Measurements from ENCODE around the gene TRIM3. TPM values are rescaled to one million over a fixed set of nuclear protein-coding genes. Genes with fewer than 3 reads are reported as not detected.

The TRIM3 gene
- total RNA-seq, 1 experiment from 2014 or later: 7.4 TPM

DNA sequence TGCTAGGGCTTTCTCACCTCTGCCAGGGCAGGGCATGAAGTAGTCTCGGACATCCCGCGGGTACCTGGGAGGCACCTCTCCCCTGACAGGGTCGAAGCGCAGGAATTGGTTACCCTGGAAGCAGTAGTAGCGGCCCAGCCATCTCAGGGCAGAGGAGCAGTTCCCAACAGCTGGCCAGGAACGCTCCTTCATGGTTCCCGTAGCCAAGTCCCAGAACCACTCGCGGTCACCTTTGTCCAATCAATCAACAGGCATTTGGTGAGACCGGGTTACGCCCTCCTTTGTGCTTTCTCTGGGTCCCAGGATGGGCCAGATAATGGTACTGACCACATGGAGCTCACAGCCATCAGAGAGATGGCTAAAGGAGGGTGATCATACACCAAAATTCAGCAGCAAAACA, 36.3 kb downstream of the TRIM3 start:
- ChIA-PET POLR2A (no interaction called here), CTCF (interaction anchor here (0.7 to 14.6 kb wide), 5 partner anchors 12 to 83 kb away, joined by 3 to 469 read pairs (median 4); no protein-coding TSS in a partner anchor)
- TF ChIP-seq, protein P1, sequence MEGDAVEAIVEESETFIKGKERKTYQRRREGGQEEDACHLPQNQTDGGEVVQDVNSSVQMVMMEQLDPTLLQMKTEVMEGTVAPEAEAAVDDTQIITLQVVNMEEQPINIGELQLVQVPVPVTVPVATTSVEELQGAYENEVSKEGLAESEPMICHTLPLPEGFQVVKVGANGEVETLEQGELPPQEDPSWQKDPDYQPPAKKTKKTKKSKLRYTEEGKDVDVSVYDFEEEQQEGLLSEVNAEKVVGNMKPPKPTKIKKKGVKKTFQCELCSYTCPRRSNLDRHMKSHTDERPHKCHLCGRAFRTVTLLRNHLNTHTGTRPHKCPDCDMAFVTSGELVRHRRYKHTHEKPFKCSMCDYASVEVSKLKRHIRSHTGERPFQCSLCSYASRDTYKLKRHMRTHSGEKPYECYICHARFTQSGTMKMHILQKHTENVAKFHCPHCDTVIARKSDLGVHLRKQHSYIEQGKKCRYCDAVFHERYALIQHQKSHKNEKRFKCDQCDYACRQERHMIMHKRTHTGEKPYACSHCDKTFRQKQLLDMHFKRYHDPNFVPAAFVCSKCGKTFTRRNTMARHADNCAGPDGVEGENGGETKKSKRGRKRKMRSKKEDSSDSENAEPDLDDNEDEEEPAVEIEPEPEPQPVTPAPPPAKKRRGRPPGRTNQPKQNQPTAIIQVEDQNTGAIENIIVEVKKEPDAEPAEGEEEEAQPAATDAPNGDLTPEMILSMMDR (IDR thresholded peaks at IDR 0.05; ENCODE audit: unreplicated experiment): no peak
- Mint-ChIP-seq H3K27ac (ENCODE audit: low read depth, unreplicated experiment) (no peak overlapping the region), H3K27me3 (ENCODE audit: insufficient read depth, unreplicated experiment) (no peaks in the 10 kb centered on the region), H3K36me3 (ENCODE audit: insufficient read depth, unreplicated experiment) (no peaks in the 10 kb centered on the region), H3K4me3 (ENCODE audit: unreplicated experiment) (no peak overlapping the region), H3K4me1 (ENCODE audit: insufficient read depth, unreplicated experiment) (peaks cover 5% of the 10 kb centered on the region), H3K9me3 (ENCODE audit: unreplicated experiment) (no peaks in the 10 kb centered on the region)
- BruUV-seq (replicated peaks): no TSS peak
- no peak for DNase-seq (ENCODE audit: unreplicated experiment)
- intact Hi-C loops (cut with micrococcal nuclease): no loop called here

DNA sequence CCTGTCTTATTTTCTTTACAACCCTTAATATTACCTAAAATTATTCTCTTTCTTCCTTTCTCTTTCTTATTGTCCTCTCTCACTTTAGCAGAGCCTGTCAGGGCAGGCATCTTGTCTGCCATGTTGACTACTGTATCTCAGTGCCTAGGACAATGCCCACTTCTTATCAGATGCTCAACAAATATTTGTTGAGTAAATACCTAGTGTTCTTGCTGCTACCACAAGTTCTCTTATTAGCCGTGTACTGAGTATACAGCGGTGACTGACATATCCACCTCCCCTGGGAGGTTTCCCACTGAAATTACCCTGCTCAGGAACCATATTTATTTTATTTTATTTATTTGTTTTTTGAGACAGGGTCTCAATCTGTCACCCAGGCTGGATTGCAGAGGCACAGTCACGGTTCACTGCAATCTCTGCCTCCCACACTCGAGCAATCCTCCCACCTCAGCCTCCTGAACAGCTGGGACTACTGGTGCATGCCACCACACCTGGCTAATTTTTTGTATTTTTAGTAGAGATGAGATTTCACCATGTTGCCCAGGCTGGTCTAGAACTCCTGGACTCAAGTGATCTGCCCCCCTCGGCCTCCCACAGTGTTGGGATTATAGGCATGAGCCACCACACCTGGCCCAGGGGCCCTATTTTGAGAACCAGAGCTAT, 39.6 kb downstream of the TRIM3 start:
- CTCF ChIA-PET: interaction anchor here (0.6 to 6.9 kb wide), 5 partner anchors 9 to 1137 kb away, joined by 3 to 55 read pairs (median 10); partner anchors contain the start of gene HPX
- POLR2A ChIA-PET: no interaction called here
- Mint-ChIP-seq H3K4me1 (ENCODE audit: insufficient read depth, unreplicated experiment) (peaks cover 12% of the 10 kb centered on the region), H3K9me3 (ENCODE audit: unreplicated experiment) (no peaks in the 10 kb centered on the region), H3K27me3 (ENCODE audit: insufficient read depth, unreplicated experiment) (no peaks in the 10 kb centered on the region), H3K27ac (ENCODE audit: low read depth, unreplicated experiment) (no peak overlapping the region), H3K36me3 (ENCODE audit: insufficient read depth, unreplicated experiment) (no peaks in the 10 kb centered on the region), H3K4me3 (ENCODE audit: unreplicated experiment) (no peak overlapping the region)
- TF ChIP-seq, protein P1 (IDR thresholded peaks at IDR 0.05; ENCODE audit: unreplicated experiment): no peak
- BruUV-seq (replicated peaks): no TSS peak
- no peak for DNase-seq (ENCODE audit: unreplicated experiment)
- intact Hi-C loops (cut with micrococcal nuclease): no loop called here

DNA sequence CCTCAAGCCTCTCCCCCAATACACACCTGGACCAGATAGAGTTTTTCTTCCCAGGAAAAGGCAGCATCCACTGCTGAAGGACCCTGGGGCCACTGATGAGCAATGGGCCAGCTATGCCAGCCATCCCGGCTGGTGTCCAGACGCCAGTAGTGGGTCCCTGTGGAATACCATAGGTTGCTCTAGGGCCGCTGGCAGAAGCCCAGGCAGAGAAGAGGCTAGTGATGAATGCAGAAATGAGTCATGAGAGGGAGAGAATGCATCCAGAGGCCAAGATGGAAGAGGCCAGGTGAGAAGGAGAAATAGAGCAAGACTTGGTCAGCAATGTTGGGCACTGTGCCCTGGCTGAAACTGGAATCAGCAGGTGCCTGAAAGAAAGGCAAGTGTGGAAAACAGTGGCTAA, 41.9 kb downstream of the TRIM3 start:
- CTCF ChIA-PET: interaction anchor here (0.6 to 6.9 kb wide), 4 partner anchors 11 to 68 kb away, joined by 3 to 55 read pairs (median 4); partner anchors contain the start of gene HPX

DNA sequence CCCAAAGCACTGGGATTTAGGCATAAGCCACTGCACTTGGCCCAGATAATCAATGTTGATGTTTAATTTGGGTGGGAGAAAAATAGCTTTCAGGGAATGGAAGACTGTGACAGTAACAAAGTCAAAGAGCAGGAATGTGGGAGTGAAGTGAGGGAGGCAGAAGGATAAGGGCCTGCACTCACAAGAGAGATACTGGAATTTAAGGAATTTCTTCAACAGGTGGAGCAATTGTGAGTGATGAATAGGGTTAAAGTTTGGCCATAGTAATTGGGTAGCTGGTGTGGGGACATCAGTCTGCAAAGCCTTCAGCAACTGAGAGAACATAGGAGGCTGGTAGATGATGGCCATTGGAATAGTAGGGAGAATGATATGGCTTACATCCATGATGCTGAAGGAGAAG, 46.2 kb downstream of the TRIM3 start:
- no peaks in the 10 kb centered on the region for H3K36me3 Mint-ChIP-seq (ENCODE audit: insufficient read depth, unreplicated experiment)
- peaks cover 8% of the 10 kb centered on the region for H3K4me1 Mint-ChIP-seq (ENCODE audit: insufficient read depth, unreplicated experiment)
- POLR2A ChIA-PET: no interaction called here
- TF ChIP-seq, protein P1 (IDR thresholded peaks at IDR 0.05; ENCODE audit: unreplicated experiment): no peak
- CTCF ChIA-PET: interaction anchor here (0.7 to 3.0 kb wide), 5 partner anchors 10 to 49 kb away, joined by 3 to 22 read pairs (median 4); no protein-coding TSS in a partner anchor
- H3K9me3 Mint-ChIP-seq (ENCODE audit: unreplicated experiment): no peaks in the 10 kb centered on the region
- H3K27ac Mint-ChIP-seq (ENCODE audit: low read depth, unreplicated experiment): no peak overlapping the region
- H3K27me3 Mint-ChIP-seq (ENCODE audit: insufficient read depth, unreplicated experiment): peaks cover 40% of the 10 kb centered on the region
- BruUV-seq (replicated peaks): no TSS peak
- H3K4me3 Mint-ChIP-seq (ENCODE audit: unreplicated experiment): no peak overlapping the region
- intact Hi-C loops (cut with micrococcal nuclease): no loop called here
- no peak for DNase-seq (ENCODE audit: unreplicated experiment)

More for the DNA sequence above, 41.9 kb downstream of the TRIM3 start:
- DNase-seq (ENCODE audit: unreplicated experiment): peak; percentile 98
- Mint-ChIP-seq H3K9me3 (ENCODE audit: unreplicated experiment) (no peaks in the 10 kb centered on the region), H3K36me3 (ENCODE audit: insufficient read depth, unreplicated experiment) (no peaks in the 10 kb centered on the region), H3K4me1 (ENCODE audit: insufficient read depth, unreplicated experiment) (peaks cover 12% of the 10 kb centered on the region), H3K27me3 (ENCODE audit: insufficient read depth, unreplicated experiment) (no peaks in the 10 kb centered on the region), H3K27ac (ENCODE audit: low read depth, unreplicated experiment) (no peak overlapping the region), H3K4me3 (ENCODE audit: unreplicated experiment) (no peak overlapping the region)
- intact Hi-C loops (cut with micrococcal nuclease): loop anchor here (1.0 kb wide), 1 partner anchor 42 kb away; the partner anchor contains the start of gene SMPD1
- POLR2A ChIA-PET: interaction anchor here (1.3 to 1.6 kb wide), 2 partner anchors 12 to 42 kb away, joined by 3 to 6 read pairs; partner anchors contain the start of gene SMPD1
- no TSS peak for BruUV-seq (replicated peaks)
- TF ChIP-seq, protein P1 (IDR thresholded peaks at IDR 0.05; ENCODE audit: unreplicated experiment): no peak

Data from MCF 10A (cell line).